Measurements from ENCODE around the gene XRCC3. TPM values are rescaled to one million over a fixed set of nuclear protein-coding genes. Genes with fewer than 3 reads are reported as not detected.

Gene XRCC3
- total and polyA plus RNA-seq, 2 of the 8 experiments (the other 6 are each of a cell fraction or from before 2014, with no cell fraction given), result 36.9 to 41.8 TPM

DNA sequence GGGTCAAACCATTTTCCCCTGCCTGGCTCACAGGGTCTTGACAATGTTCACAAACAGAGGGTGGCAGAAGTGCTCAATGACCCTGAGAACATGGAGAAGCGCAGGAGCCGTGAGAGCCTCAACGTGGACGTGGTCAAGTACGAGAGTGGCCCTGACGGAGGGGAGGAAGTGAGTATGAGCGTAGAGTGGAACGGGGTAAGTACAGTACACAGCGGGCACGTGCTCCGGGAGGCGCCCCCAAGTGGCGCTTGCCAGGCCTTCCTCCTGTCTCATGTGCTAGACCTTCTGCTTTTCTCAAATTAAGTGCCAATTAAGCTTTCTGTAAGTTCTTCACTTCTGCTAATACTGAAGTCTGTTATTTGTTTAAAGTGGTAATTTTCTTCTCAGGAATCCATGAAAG, 35.9 kb downstream of the XRCC3 start:
- H2BK12ac ChIP-seq (ENCODE audit: low read depth, low read length), result no peak overlapping the region
- no peak overlapping the region for H3K14ac ChIP-seq (ENCODE audit: insufficient read length)
- peak in 1 of 2 experiments; percentile 61 for DNase-seq (ENCODE audit: low read depth in 1 of 2, low spot score in 2 of 2)
- no peak overlapping the region for H2BK20ac ChIP-seq (ENCODE audit: low read length)
- ChIA-PET POLR2A (ENCODE audit: partially characterized antibody) (interaction anchor here (1.3 to 1.6 kb wide), 2 partner anchors 21 to 27 kb away, joined by 4 read pairs; no protein-coding TSS in a partner anchor), CTCF (ENCODE audit: partially characterized antibody) (interaction anchor here (0.8 to 2.3 kb wide), 12 partner anchors 10 to 115 kb away, joined by 3 to 13 read pairs (median 5); no protein-coding TSS in a partner anchor)
- peaks cover 40 to 72% (median 56%) of the 10 kb centered on the region in 4 experiments for H3K36me3 ChIP-seq (ENCODE audit: control insufficient read depth in 2 of 4, insufficient read depth in 4 of 4, low read length in 3 of 4)
- H3K56ac ChIP-seq (replicated peaks; ENCODE audit: insufficient read length, low read depth, low read length), result no peak overlapping the region
- no peak overlapping the region for H3K18ac ChIP-seq (ENCODE audit: extremely low read depth, low read length)
- H3K4me3 ChIP-seq (ENCODE audit: extremely low read depth in 1 of 4, insufficient read depth in 2 of 4, low read depth in 3 of 4, low read length in 4 of 4), result no peak overlapping the region
- H3K23me2 ChIP-seq (ENCODE audit: low read depth, low read length), result no peaks in the 10 kb centered on the region
- 79% methylated on average over 13 of the region's 13 CpGs; no CpG with 5 or more reads in 1 of the 2 experiments for WGBS, 2 experiments (ENCODE audit: extremely low coverage in 1 of 2, insufficient coverage in 1 of 2, insufficient read length in 1 of 2, insufficient replicate concordance in 2 of 2, low coverage in 1 of 2, low lambda C conversion rate in 2 of 2, missing lambda C conversion rate in 1 of 2)
- H3K23ac ChIP-seq (ENCODE audit: insufficient read length), result no peak overlapping the region
- H2AFZ ChIP-seq (ENCODE audit: low read length), result no peak overlapping the region
- H4K20me1 ChIP-seq (replicated peaks in 1 of 2; ENCODE audit: control insufficient read depth in 1 of 2, insufficient read depth in 2 of 2, low read length in 2 of 2), result peaks cover 2 to 7% of the 10 kb centered on the region in 2 experiments
- H3K79me2 ChIP-seq (ENCODE audit: control insufficient read depth in 1 of 2, insufficient read depth in 2 of 2, low read length in 2 of 2), result no peaks in the 10 kb centered on the region; a peak in 1 of 4 replicates
- H2AK5ac ChIP-seq (ENCODE audit: low read depth, low read length), result no peak overlapping the region
- no peak overlapping the region for H2BK120ac ChIP-seq (replicated peaks; ENCODE audit: low read depth, low read length)
- no peak overlapping the region for H4K5ac ChIP-seq (ENCODE audit: insufficient read length, low read depth, low read length)
- no peak overlapping the region for H3K4ac ChIP-seq (replicated peaks; ENCODE audit: insufficient read length, low read depth, low read length)
- no peak overlapping the region for H4K8ac ChIP-seq (ENCODE audit: extremely low read depth, insufficient read depth, low read length)
- H3K4me2 ChIP-seq (ENCODE audit: insufficient read depth in 1 of 2, low read depth in 2 of 2, low read length in 2 of 2), result no peak overlapping the region
- H3K4me1 ChIP-seq (replicated peaks in 1 of 4; ENCODE audit: control insufficient read depth in 3 of 4, insufficient read depth in 4 of 4, low read length in 3 of 4), result no peaks in the 10 kb centered on the region
- H3K27me3 ChIP-seq (replicated peaks in 1 of 4; ENCODE audit: control insufficient read depth in 3 of 4, extremely low read depth in 1 of 4, insufficient read depth in 3 of 4, low read length in 3 of 4), result no peaks in the 10 kb centered on the region
- H2BK5ac ChIP-seq (ENCODE audit: low read depth, low read length), result no peak overlapping the region
- H3K79me1 ChIP-seq (ENCODE audit: low read depth, low read length), result no peaks in the 10 kb centered on the region
- H2BK15ac ChIP-seq (ENCODE audit: low read length), result no peak overlapping the region
- H3K27ac ChIP-seq (ENCODE audit: low read depth, low read length), result no peak overlapping the region
- H3K9ac ChIP-seq (replicated peaks in 1 of 4; ENCODE audit: extremely low read depth in 1 of 4, low read depth in 3 of 4, low read length in 3 of 4), result no peak overlapping the region
- no peak overlapping the region for H4K91ac ChIP-seq (replicated peaks; ENCODE audit: insufficient read length, low read length)
- H3K9me3 ChIP-seq (ENCODE audit: insufficient read depth in 2 of 2, low read depth in 1 of 2, low read length in 1 of 2), result no peaks in the 10 kb centered on the region
- FAIRE-seq, result no peak
- TF ChIP-seq CBX5 (IDR thresholded peaks at IDR 0.05; ENCODE audit: low read depth, low read length) (no peak), CTCF (IDR thresholded peaks at IDR 0.05; ENCODE audit: control extremely low read depth in 1 of 3, insufficient read depth in 1 of 3, low read depth in 1 of 3, low read length in 3 of 3) (peak; percentile 55 to 81 (median 74); a peak in 3 of 4 replicates), RAD21 (IDR thresholded peaks at IDR 0.05 in 1 of 2, conservative IDR thresholded peaks at IDR 0.05 in 1 of 2; ENCODE audit: low read depth in 2 of 2, low read length in 2 of 2) (peak; percentile 42 to 44)
- TF ChIP-seq, protein P1, sequence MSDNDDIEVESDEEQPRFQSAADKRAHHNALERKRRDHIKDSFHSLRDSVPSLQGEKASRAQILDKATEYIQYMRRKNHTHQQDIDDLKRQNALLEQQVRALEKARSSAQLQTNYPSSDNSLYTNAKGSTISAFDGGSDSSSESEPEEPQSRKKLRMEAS (IDR thresholded peaks at IDR 0.05), result peak; percentile 77
- TF ChIP-seq, protein P2, sequence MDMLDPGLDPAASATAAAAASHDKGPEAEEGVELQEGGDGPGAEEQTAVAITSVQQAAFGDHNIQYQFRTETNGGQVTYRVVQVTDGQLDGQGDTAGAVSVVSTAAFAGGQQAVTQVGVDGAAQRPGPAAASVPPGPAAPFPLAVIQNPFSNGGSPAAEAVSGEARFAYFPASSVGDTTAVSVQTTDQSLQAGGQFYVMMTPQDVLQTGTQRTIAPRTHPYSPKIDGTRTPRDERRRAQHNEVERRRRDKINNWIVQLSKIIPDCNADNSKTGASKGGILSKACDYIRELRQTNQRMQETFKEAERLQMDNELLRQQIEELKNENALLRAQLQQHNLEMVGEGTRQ (IDR thresholded peaks at IDR 0.05; ENCODE audit: low read length), result 0 out of 2 replicates have a peak, but pooled peaks have one; percentile 11

Data from H1 (cell line).